Heart left ventricle (tissue), 13 donors: ENCODE data around the gene SORCS2.

Experiments used
- CTCF ChIP-seq, 12 donors: fragments of 200-600 bp; sonication (generic) in 4 of 12; IDR thresholded peaks; one replicate each; pipeline versions ENCODE4 v1.5.0 to v1.8.0; 2018 to 2022; ENCODE audit warnings: antibody characterized with exemption in 12 of 12, mild to moderate bottlenecking in 5 of 12
- POLR2A ChIP-seq, 2 donors: fragments of 450-650 bp; IDR thresholded peaks; one replicate each; pipeline ENCODE4 v1.6.1; 2017; ENCODE audit warnings: antibody characterized with exemption in 2 of 2, mild to moderate bottlenecking in 2 of 2, moderate library complexity in 2 of 2
- donor health status: ischemic (EF 13 %, LVEDD 7.1; RV severe dilation, severe dysfunction).
- donor health status: DM: no; HTN: yes; CAD: no.
- donor health status: DM: no; HTN: no; CAD: no.
- donor health status: ischemic (EF 25% LVEDD 6.9; RV normal size, moderate dysfunction).
- donor health status: ischemic (EF 25% LVEDD 5.7; RV mildly dilated, moderate dysfunction).
- donor health status: ischemic (EF 35%, LVEDD 5.7; RV mildly dilated, moderate dysfunction).
- donor health status: nonischemic (EF 11% LVEDD 7.7; RV severe dilation, severe dysfunction).
- donor health status: DM: yes; HTN: yes; CAD: no.
- donor health status: PGD.
- donor health status: ischemic (EF 29% LVEDD 5.4; RV normal size, mild dysfunction).
- donor health status: nonischemic (EF 23%, LVEDD 6.1; RV moderate dilation, normal function).

DNA sequence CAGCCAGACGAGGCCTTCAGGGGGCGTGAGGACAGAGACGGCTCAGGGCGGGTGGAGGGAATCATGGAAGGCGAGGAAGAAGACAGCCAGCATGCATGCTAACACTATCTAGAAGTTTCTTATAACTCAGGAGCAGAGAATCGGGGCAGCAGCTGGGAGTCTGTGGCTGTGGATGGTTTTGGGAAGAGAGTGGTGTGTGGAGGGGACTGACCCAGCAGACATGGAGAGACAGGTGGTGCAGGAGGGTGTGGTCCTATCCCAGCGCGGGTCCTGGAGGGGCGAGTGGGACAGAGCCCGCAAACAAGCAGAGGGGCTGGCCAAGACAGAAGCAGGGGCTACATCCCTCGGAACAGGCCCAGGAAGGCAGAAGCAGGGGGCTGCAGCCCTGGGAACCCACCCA, 555.2 kb downstream of the SORCS2 start:
- no peak for TF ChIP-seq POLR2A (IDR thresholded peaks at IDR 0.05)
- TF ChIP-seq CTCF (IDR thresholded peaks at IDR 0.05) = no peak
